ENCODE results near the gene ATOH7.
"Not testable (repeated sequence)": the region's sequence is repeated elsewhere in the genome, so short reads cannot be mapped to it uniquely, and the experiment has no call there.

The ATOH7 gene

GRCh38 chr10:68235581-68235980 is 3.7 kb upstream of the ATOH7 start:
- no peak for DNase-seq

DNA sequence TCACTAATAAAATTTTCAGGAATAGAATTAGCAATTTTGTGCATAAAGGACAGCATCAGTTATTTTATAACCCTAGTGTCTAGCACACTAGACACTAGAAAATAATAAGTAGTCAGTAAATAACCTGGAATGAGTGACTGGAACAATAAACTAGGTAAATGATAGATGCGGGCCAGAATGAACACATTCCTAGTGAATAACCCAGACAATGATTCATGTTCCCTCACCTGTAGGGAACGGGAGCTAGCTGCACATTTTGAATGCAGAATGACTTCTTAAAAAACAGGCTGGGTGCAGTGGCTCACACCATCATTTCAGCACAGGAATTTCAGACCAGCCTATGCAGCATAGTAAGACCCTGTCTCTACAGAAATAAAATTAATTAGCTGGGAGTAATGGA is 3.2 kb upstream of the ATOH7 start:
- DNase-seq: no peak

- no peak for DNase-seq
Measured at GRCh38 chr10:68233046-68233445, 1.1 kb upstream of the ATOH7 start.

DNA sequence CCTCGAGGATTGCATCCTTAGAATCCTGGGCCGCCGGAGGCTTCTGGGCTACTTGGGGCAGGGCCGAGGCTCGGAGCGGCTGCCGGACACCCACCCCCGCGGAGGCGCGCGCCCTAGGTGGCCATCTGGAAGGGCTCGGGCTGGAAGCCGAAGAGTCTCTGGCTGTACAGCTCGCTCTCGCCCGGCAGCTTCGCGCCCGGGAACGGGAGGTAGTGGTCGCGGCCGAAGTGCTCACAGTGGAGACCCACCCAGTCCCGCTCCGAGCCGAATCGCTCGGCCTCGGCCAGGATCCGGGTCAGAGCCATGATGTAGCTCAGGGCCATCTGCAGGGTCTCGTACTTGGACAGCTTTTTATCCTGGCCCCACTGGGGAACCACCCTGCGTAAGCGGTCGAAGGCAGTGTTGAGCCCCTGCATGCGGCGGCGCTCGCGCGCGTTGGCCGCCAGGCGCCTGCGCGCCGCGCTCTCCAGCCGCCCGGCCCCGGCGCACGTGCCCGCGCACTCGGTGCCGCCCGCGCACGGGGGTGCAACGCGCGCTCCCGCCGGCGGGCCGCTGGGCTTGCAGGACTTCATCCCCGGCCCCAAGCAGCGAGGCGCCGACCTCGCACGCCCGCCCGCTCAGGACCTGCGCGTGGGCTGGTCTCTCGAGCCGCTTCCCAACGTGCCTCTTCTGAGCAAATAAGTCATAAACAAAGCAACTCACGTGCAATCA is 652 bp downstream of the ATOH7 start:
- DNase-seq: no peak

DNA sequence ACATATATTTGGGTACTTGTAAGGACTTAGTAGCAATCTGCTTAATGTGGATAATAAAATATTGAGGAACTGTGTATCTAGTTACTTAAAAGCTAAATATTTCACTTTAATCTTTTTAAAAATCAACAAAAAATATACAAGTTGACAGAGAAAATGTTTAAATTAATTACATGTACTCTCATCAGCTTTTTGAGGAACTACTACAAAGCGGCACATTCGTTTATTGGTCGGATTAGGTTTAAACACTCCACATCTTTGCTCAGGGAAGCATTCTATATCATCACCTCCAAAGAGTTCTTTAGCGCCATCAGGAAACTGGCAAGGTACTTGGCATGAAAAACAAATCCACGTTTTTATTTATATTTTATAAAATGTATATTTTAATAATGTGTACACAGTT is 1.6 kb downstream of the ATOH7 start:
- no peak for DNase-seq

DNA sequence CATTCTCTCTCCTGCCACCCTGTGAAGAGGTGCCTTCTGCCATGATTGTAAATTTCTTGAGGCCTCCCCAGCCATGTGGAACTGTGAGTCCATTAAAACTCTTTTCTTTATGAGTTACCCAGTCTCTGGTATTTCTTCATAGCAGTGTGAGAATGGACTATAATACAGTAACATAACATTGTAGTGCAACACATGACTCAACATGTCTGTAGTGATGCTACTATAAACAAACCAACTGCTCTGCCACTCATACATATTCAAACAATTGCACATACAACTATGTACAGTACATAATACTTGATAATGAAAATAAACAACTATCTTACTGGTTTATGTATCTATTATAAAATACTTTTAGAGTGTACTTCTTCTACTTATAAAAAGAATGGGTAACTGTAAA is 7.1 kb downstream of the ATOH7 start:
- no peak for DNase-seq

DNA sequence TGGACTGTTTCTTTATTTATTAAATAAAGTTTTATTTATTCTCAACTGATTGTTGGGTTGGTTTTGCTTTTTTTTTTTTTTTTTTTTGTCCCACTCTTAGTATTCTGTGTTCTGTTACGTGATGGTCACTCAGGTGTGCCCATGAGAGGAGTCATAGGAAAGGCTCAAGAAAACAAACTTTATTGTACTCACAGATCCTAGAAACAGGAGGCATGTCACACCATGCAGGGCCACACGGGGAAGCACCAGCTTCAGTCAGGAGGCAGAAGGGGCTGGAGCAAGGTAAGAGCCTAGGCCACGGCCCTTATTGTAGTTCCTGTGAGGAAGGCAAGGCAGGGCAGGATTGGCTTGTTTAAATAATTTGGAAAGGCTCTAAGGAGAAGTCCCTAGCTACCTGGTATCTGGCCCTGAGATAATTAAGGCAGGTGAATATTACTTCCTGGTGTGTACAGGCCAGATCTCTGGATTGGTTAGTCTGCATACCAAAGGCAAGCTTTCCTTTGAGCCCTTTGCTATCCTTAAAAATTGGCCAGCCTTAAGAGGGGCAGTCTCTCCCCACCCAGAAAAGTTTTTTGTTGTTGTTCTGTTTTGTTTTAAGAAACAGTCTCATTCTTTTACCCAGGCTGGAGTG is 8.3 kb downstream of the ATOH7 start:
- DNase-seq: no peak

DNA sequence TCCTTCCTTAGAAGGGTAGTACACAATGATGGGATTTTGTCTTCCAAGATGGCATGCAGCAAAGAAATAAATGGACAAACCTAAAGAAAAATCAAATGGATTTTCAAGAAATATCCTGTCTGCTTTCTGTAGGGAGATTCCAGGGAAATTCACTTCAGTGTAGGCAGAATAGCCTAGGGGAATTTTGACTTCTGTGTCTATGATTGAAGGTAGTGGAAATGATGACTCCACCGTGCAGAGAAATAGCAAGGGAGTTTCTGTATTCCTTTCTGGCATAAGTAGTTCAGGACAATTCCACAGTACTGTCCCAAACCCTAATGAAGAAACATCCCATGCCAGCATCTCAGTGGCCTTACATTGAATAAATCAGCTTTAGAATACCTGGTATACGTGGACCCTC is 9.5 kb downstream of the ATOH7 start:
- no peak for DNase-seq

DNA sequence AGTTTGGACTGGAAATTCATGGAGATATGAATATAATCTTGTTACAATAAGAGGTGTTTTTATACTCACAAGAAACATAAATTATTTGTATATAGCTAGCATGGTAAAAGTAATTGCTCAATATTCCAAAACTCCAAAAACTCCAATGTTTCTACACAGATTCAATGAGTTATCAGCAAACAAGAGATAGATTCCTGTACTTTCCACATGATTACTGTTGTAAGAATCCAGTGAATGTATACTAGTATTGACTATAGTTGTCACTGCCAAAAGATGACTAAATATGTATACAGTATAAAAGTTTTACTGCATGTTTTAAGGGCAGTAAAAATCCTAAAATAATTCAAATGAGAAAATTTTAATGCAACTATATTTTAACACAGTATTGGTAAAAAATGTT is 10.7 kb downstream of the ATOH7 start:
- no peak for DNase-seq

- DNase-seq: no peak
Measured at GRCh38 chr10:68218786-68219185, 13.1 kb downstream of the ATOH7 start.

DNA sequence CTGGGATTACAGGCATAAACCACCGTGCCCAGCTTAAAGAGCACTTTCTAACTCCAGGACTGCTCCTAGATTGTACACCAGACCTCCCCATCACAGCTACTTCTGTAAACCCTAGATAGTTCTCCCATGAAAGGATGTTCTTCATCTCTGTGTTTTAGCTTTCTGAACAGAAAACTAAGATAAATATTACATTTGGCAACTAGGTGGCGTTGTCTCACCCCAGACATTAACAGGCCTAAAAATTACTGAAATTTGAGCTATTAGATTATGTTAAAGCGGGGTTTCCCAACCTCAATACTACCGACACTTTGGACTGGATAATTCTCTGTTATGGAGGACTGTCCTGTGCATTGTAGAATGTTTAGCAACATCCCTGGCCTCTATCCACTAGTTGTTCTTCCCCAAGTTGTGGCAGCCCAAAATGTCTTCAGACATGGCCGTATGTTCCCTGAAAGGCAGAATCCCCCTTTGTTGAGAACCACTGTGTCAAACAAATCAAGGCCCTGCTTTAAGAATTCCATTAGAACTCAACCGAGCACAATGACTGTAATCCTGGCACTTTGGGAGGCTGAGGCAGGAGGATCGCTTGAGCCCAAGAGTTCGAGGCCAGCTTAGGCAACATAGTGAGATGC is 19.1 kb downstream of the ATOH7 start:
- DNase-seq: no peak

- no peak for DNase-seq
Measured at GRCh38 chr10:68211669-68212068, 20.2 kb downstream of the ATOH7 start.

GRCh38 chr10:68208424-68209042 is 23.4 kb downstream of the ATOH7 start:
- no peak for DNase-seq

DNA sequence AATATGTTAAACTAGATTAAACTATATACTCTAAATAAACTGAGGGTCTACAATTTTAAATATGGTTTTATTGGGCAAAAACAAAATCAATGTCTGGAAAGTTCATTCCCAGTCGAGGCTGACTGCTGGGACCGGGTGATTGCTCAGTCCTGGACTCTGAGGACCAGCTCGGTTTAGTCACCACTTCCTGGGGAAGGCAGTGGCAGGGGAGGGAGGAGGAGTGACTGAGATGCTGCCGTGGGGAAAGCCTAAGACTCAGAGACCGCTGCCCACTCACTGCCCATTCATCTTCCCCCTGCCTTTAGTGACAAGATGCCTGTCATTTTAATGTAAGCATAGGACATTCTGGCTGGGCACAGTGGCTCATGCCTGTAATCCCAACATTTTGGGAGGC is 29.0 kb downstream of the ATOH7 start:
- DNase-seq: no peak

GRCh38 chr10:68196701-68197100 is 35.2 kb downstream of the ATOH7 start:
- no peak for DNase-seq

GRCh38 chr10:68195776-68196175 is 36.1 kb downstream of the ATOH7 start:
- DNase-seq: not testable (repeated sequence)

DNA sequence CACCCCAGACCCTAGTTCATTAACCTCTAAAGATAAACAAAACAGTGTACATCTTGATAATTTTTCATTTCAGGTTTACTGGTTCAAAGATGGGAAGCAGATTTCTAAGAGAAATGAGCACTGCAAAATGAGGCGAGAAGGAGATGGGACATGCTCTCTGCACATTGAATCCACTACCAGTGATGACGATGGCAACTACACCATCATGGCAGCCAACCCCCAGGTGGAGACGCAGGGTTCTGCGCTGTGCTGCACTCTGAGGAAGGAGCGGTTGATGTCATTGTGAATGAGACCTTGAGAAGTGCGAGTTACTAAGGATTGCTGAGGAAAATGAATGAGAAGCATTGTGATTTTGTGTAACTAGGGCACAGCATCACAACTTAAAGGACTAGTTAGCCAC is 37.6 kb downstream of the ATOH7 start:
- DNase-seq: no peak

DNA sequence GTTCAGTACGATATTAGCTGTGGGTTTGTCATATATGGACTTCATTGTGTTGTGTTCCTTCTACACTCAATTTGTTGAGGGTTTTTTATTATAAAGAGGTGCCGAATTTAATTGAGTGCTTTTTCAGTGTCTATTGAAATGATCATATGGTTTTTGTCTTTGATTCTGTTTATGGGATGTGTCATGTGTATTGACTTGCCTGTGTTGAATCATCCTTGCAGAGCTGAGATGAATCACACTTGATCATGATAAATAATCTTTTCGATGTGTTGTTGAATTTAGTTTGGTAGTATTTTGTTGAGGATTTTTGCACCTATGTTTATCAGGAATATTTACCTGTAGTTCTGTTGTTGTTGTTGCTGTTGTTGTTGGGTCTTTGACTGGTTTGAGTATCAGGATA is 39.8 kb downstream of the ATOH7 start:
- no peak for DNase-seq

GRCh38 chr10:68188835-68189234 is 43.1 kb downstream of the ATOH7 start:
- no peak for DNase-seq

DNA sequence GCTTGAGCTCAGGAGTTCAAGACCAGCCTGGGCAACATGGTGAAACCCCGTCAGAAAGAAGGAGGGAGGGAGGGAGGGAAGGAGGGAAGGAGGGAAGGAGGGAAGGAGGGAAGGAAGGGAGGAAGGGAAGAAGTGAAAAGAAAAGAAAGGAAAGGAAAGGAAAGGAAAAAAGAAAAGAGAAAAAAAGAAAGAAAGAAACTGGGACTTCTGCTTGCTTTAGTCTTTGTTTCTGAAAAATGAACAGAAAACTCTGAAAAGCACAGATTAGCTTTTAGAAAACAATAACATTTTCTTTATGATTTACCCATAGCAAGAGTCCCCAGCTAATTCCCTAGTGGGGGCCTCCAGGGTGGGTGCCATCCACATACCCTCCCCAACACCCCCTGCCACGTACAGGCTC is 46.8 kb downstream of the ATOH7 start:
- no peak for DNase-seq

DNA sequence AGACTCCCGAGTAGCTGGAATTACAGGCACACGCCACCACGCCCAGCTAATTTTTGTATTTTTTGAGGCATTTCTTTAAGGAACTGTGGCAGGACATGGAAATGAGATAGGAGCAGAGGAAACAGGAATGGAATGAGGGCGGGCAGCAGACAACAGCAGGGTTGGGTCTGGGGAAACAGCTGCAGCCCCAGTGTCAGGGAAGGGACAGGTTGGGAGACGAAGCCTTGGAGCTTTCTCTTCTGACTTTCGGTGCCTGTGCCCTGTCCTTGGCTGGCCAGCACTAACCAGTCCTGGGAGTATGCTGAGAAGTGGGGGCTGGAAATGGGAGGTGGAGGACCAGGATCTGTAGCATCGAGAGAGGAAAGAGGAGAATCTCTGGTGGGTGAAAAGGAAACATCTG is 47.4 kb downstream of the ATOH7 start:
- no peak for DNase-seq

All from T-helper 9 cell (primary cell).